ENCODE results near the gene TSBP1.

The TSBP1 gene

DNA sequence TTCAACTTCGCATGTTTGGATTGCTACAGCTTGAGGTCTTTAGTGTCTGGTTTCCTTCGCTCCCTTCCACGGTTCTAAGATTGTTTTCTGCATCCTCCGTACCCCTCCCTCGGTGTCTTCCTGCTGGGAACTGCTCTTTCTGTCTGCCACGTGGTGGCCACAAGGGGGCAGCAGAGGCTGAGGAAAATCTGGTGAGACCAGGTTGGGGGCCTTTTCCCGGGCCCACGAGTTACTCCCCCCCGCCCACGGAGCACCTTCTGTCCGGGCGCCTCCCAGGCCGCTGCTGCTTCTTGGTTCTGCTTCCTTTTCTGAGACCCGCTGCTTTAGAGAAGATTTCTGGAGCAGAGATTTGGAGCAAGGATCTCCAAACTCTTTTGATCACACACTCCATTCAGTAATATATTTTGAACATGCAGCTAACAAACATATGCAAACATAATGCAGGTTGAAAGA lies 126.7 kb downstream of the TSBP1 start:
- no peak overlapping the region for H3K4me3 ChIP-seq (ENCODE audit: low read depth, low read length)
- H3K36me3 ChIP-seq (replicated peaks) = no peaks in the 10 kb centered on the region
- TF ChIP-seq, protein P1, sequence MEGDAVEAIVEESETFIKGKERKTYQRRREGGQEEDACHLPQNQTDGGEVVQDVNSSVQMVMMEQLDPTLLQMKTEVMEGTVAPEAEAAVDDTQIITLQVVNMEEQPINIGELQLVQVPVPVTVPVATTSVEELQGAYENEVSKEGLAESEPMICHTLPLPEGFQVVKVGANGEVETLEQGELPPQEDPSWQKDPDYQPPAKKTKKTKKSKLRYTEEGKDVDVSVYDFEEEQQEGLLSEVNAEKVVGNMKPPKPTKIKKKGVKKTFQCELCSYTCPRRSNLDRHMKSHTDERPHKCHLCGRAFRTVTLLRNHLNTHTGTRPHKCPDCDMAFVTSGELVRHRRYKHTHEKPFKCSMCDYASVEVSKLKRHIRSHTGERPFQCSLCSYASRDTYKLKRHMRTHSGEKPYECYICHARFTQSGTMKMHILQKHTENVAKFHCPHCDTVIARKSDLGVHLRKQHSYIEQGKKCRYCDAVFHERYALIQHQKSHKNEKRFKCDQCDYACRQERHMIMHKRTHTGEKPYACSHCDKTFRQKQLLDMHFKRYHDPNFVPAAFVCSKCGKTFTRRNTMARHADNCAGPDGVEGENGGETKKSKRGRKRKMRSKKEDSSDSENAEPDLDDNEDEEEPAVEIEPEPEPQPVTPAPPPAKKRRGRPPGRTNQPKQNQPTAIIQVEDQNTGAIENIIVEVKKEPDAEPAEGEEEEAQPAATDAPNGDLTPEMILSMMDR (IDR thresholded peaks at IDR 0.05; ENCODE audit: low read depth, low read length, missing control alignments) = peak; percentile 94
- no peak overlapping the region for H3K27ac ChIP-seq
- in situ Hi-C loops (cut with HindIII; ENCODE audit: low pct_ligation_motif_present, low sequenced_read_pairs) = no loop called here
- DNase-seq = peak; percentile 64
- H3K27me3 ChIP-seq (replicated peaks) = no peaks in the 10 kb centered on the region

- in situ Hi-C loops (cut with HindIII; ENCODE audit: low pct_ligation_motif_present, low sequenced_read_pairs) = no loop called here
- Histone ChIP-seq H3K27ac (no peak overlapping the region), H3K27me3 (replicated peaks) (no peaks in the 10 kb centered on the region), H3K4me3 (ENCODE audit: low read depth, low read length) (no peak overlapping the region), H3K36me3 (replicated peaks) (no peaks in the 10 kb centered on the region)
- no peak for DNase-seq
- TF ChIP-seq, protein P1 (IDR thresholded peaks at IDR 0.05; ENCODE audit: low read depth, low read length, missing control alignments) = no peak
Measured at GRCh38 chr6:32244270-32244669, 127.4 kb downstream of the TSBP1 start.

Data from brain microvascular endothelial cell (primary cell).